Colon (tissue), 2 donors: ENCODE results near the gene SDK2.

ENCODE experiments used
- FAIRE-seq: peaks from 2 replicates; lab custom pipeline; 2012; peaks lifted over from hg19 to GRCh38; lab: Jason Lieb, UNC
- donor health status: control.
- donor health status: control.

The SDK2 gene

GRCh38 chr17:73555199-73555960, 88.9 kb downstream of the SDK2 start:
- FAIRE-seq = no peak

GRCh38 chr17:73554498-73554897, 89.7 kb downstream of the SDK2 start:
- FAIRE-seq = no peak

GRCh38 chr17:73553311-73553710, 90.9 kb downstream of the SDK2 start:
- no peak for FAIRE-seq

GRCh38 chr17:73552300-73553048, 91.8 kb downstream of the SDK2 start:
- no peak for FAIRE-seq

- no peak for FAIRE-seq
Observed at GRCh38 chr17:73551759-73552158, 92.5 kb downstream of the SDK2 start.

- FAIRE-seq = no peak
Observed at GRCh38 chr17:73551144-73551543, 93.1 kb downstream of the SDK2 start.

- no peak for FAIRE-seq
Observed at GRCh38 chr17:73550556-73550955, 93.7 kb downstream of the SDK2 start.

GRCh38 chr17:73549841-73550430, 94.3 kb downstream of the SDK2 start:
- no peak for FAIRE-seq

- no peak for FAIRE-seq
Observed at GRCh38 chr17:73548620-73549311, 95.5 kb downstream of the SDK2 start.

GRCh38 chr17:73547790-73548189, 96.5 kb downstream of the SDK2 start:
- no peak for FAIRE-seq

GRCh38 chr17:73546770-73547536, 97.3 kb downstream of the SDK2 start:
- no peak for FAIRE-seq

- FAIRE-seq = no peak
Observed at GRCh38 chr17:73546114-73546513, 98.1 kb downstream of the SDK2 start.

- FAIRE-seq = no peak
Observed at GRCh38 chr17:73545109-73546032, 98.9 kb downstream of the SDK2 start.

- no peak for FAIRE-seq
Observed at GRCh38 chr17:73544333-73544732, 99.9 kb downstream of the SDK2 start.

- no peak for FAIRE-seq
Observed at GRCh38 chr17:73542323-73542722, 101.9 kb downstream of the SDK2 start.

- no peak for FAIRE-seq
Observed at GRCh38 chr17:73541561-73541981, 102.7 kb downstream of the SDK2 start.

- FAIRE-seq = no peak
Observed at GRCh38 chr17:73541111-73541510, 103.1 kb downstream of the SDK2 start.

- no peak for FAIRE-seq
Observed at GRCh38 chr17:73539166-73539565, 105.1 kb downstream of the SDK2 start.

GRCh38 chr17:73538445-73538844, 105.8 kb downstream of the SDK2 start:
- FAIRE-seq = no peak

- FAIRE-seq = no peak
Observed at GRCh38 chr17:73536700-73537605, 107.3 kb downstream of the SDK2 start.
